HEK293T (cell line): Measurements from ENCODE around the gene NEDD9.

Experiments
- CTCF ChIA-PET: fragments of 350-600 bp; formaldehyde crosslinking; extraction: SDS; loops from one replicate; lab custom pipeline; 2021; ENCODE audit warnings: antibody characterized with exemption, inconsistent platforms; lab: Yijun Ruan, JAX
- POLR2A ChIA-PET: fragments of 350-600 bp; formaldehyde crosslinking; extraction: SDS; loops from one replicate; lab custom pipeline; 2020; ENCODE audit warnings: antibody characterized with exemption, inconsistent platforms; lab: Yijun Ruan, JAX
- DNase-seq: peaks from one replicate; pipeline ENCODE4 v3.0.0; 2012; ENCODE audit warnings: mixed read lengths; ENCODE audit errors: extremely low spot score
- ARNT ChIP-seq: fragments of 450-650 bp; IDR thresholded peaks from 2 replicates; pipeline ENCODE4 v1.6.1; 2017; ENCODE audit warnings: mild to moderate bottlenecking
- BHLHE40 ChIP-seq: fragments of 450-650 bp; IDR thresholded peaks from 2 replicates; pipeline ENCODE4 v1.6.1; 2016; ENCODE audit warnings: mild to moderate bottlenecking, moderate library complexity, borderline replicate concordance
- CTBP1 ChIP-seq: fragments of 450-650 bp; IDR thresholded peaks from 2 replicates; pipeline ENCODE4 v1.6.1; 2016; ENCODE audit warnings: borderline replicate concordance
- ELF4 ChIP-seq: fragments of 450-650 bp; IDR thresholded peaks from 2 replicates; pipeline ENCODE4 v1.6.1; 2017; ENCODE audit warnings: antibody characterized with exemption
- FOXA1 ChIP-seq: fragments of 450-650 bp; IDR thresholded peaks from 2 replicates; pipeline ENCODE4 v1.6.1; 2016; ENCODE audit warnings: mild to moderate bottlenecking
- FOXK2 ChIP-seq: fragments of 450-650 bp; IDR thresholded peaks from 2 replicates; pipeline ENCODE4 v1.6.1; 2016; ENCODE audit warnings: mild to moderate bottlenecking
- FOXM1 ChIP-seq: fragments of 450-650 bp; IDR thresholded peaks from 2 replicates; pipeline ENCODE4 v1.6.1; 2017; ENCODE audit warnings: mild to moderate bottlenecking, borderline replicate concordance
- HDGF ChIP-seq: fragments of 450-650 bp; IDR thresholded peaks from 2 replicates; pipeline ENCODE4 v1.6.1; 2017; ENCODE audit warnings: antibody characterized with exemption, borderline replicate concordance
- L3MBTL2 ChIP-seq: fragments of 450-650 bp; conservative IDR thresholded peaks from 2 replicates; pipeline ENCODE4 v1.6.1; 2016; ENCODE audit warnings: mild to moderate bottlenecking
- LEF1 ChIP-seq: fragments of 450-650 bp; IDR thresholded peaks from 2 replicates; pipeline ENCODE4 v1.6.1; 2017; ENCODE audit warnings: mild to moderate bottlenecking, borderline replicate concordance
- NFRKB ChIP-seq: fragments of 450-650 bp; IDR thresholded peaks from 2 replicates; pipeline ENCODE4 v1.6.1; 2016; ENCODE audit warnings: mild to moderate bottlenecking, moderate library complexity
- SP1 ChIP-seq: fragments of 450-650 bp; IDR thresholded peaks from 2 replicates; pipeline ENCODE4 v1.6.1; 2017
- SUZ12 ChIP-seq: fragments of 450-650 bp; IDR thresholded peaks from 2 replicates; pipeline ENCODE4 v1.6.1; 2016; ENCODE audit warnings: mild to moderate bottlenecking
- TARDBP ChIP-seq: fragments of 450-650 bp; IDR thresholded peaks from 2 replicates; pipeline ENCODE4 v1.6.1; 2016
- ZNF384 ChIP-seq: fragments of 450-650 bp; IDR thresholded peaks from 2 replicates; pipeline ENCODE4 v1.6.1; 2016
- TF ChIP-seq, protein P1 (sequence below): fragments of 450-650 bp; IDR thresholded peaks from 2 replicates; pipeline ENCODE4 v1.6.1; 2016

The NEDD9 gene

DNA sequence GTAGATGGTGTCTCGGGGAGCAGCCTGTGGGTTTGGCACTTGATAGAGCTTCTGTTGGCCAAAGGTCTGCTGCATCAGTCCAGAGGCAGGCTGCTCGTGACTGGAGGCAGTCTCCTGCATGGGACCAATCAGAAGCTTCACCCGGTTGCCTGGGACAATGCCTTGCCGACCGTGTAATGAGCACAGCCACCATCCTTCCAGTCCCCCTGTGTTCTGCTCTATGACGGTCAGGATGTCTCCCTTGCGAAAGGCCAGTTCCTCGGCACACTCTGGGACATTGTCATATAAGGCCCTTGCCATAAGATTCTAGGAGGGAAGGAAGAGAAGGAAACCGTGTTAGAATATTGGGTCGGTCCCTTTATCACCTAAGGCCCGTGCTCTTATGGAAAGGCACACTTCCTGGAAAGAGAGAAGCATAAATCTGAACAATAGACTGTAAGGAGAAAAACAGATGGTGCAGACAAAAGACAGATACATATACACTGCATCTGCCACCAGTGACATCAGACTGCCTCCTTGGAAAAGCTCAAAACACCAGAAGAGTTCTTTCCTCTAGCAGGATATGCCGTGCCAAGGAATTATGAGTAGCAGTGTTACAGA, 18.9 kb downstream of the NEDD9 start:
- CTCF ChIA-PET = no interaction called here
- DNase-seq = no peak
- POLR2A ChIA-PET = no interaction called here
- TF ChIP-seq CTBP1 = no peak
- no peak for TF ChIP-seq ARNT
- TF ChIP-seq, protein P1, sequence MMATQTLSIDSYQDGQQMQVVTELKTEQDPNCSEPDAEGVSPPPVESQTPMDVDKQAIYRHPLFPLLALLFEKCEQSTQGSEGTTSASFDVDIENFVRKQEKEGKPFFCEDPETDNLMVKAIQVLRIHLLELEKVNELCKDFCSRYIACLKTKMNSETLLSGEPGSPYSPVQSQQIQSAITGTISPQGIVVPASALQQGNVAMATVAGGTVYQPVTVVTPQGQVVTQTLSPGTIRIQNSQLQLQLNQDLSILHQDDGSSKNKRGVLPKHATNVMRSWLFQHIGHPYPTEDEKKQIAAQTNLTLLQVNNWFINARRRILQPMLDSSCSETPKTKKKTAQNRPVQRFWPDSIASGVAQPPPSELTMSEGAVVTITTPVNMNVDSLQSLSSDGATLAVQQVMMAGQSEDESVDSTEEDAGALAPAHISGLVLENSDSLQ = no peak
- TF ChIP-seq ZNF384 = no peak
- TF ChIP-seq SP1 = no peak
- TF ChIP-seq L3MBTL2 = no peak
- no peak for TF ChIP-seq ELF4
- no peak for TF ChIP-seq NFRKB
- TF ChIP-seq SUZ12 = no peak

DNA sequence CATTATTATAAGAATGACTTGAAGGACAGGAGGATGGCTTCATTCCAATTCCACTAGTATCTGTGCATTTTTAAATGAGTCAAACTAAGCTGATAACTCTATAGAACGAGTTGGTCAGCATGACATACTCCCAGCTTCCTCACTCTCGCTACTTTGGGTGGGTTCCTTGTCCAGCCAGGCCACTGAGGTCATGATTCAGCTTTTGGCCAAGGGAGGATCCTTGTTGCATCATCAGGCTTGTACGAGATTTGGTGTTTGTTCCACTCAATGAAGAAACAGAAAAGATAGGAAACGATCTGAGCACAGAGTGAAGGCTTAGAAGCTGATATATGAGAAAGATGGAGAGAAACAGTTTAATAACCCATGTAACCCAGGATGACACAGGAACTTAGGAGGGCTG, 19.8 kb downstream of the NEDD9 start:
- TF ChIP-seq SUZ12 (no peak), SP1 (no peak), L3MBTL2 (no peak), BHLHE40 (no peak), FOXM1 (no peak), ZNF384 (no peak), ARNT (no peak), FOXK2 (no peak), FOXA1 (no peak), LEF1 (no peak), ELF4 (no peak), CTBP1 (no peak), TARDBP (no peak), NFRKB (no peak), HDGF (no peak)
- TF ChIP-seq, protein P1 = no peak
- ChIA-PET CTCF (no interaction called here), POLR2A (no interaction called here)
- DNase-seq = no peak

DNA sequence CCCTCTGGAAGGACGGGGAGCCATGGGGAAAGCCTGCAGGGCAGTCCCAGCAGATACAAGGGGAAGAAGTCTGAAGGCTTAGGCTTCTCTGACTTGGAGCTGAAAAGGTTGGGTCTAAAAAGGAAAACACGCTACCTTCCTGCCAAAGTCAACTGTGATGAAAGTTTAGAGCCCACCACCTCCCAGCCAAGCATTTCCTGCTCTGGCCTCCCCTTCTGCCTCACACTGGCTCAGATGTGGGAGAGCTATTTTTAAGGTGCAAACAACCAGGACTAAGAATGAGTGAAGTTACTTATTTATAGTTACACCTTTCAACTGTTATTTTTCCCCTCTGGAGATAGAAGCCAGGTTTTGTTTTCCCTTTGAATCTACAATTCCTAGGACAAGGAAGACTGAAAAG, 21.2 kb downstream of the NEDD9 start:
- TF ChIP-seq ARNT (no peak), FOXA1 (no peak)
- POLR2A ChIA-PET = no interaction called here
- DNase-seq = no peak
- CTCF ChIA-PET = no interaction called here

DNA sequence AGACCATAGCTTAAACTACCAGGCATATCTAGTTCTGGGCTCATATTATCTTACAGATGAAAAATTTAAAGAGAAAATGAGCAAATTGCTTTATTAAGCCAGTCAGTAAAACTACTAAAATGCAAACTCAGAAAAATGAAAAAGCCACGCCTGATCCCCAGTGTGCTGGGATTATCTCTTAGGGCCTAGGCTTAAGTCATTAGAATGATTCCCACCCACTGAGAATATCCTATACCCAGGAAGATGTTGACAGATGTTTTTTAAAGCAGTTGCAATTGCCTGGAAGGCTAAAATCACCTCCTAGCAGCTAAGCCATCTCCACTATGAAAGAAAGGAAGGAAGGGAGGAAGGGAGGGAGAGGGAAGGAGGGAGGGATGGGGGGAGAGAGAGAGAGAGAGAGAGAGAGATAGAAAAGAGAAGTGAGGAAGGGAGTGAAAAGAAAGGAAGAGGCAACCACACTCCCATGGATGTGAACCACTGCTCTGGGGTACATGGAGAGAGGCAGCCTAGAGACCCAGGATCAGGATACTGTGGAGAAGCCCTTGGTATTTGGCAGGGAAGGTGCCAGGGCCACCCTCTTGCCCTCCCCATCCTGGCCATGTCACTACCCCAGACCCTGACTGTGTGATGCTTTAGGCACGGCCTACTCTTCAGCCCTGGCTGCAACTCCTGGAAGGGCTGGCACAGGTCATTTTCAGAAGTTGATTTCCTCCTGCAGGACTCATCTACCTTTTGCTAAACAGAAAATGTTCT, 21.9 kb downstream of the NEDD9 start:
- no peak for TF ChIP-seq ELF4
- no peak for TF ChIP-seq FOXA1
- no peak for TF ChIP-seq L3MBTL2
- no peak for TF ChIP-seq FOXM1
- no peak for TF ChIP-seq NFRKB
- TF ChIP-seq, protein P1 = no peak
- no peak for TF ChIP-seq TARDBP
- TF ChIP-seq ZNF384 = no peak
- TF ChIP-seq BHLHE40 = no peak
- POLR2A ChIA-PET = interaction anchor here (0.7 kb wide), 1 partner anchor 311 kb away, joined by 3 read pairs; no protein-coding TSS in a partner anchor

DNA sequence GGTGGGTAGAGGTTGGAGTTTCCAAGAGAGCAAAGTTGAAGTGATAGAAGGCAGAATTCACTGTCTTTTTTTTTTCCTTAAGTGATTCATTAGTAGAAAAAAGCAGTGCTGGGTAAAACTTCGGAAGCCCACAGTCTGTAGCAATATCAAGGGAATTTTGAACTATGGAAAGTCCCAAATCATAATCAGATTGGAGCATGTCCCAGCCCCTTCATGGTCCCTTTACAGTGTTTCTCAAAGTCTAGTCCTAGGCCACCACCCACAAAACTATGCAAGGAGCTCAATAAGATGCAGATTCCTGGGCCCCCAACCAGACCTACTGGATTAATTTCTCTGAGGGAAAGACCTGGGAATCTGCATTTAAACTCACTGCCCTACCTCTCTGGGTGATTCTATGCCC, 22.6 kb downstream of the NEDD9 start:
- CTCF ChIA-PET = no interaction called here
- POLR2A ChIA-PET = interaction anchor here (0.7 kb wide), 1 partner anchor 312 kb away, joined by 3 read pairs; no protein-coding TSS in a partner anchor
- DNase-seq = no peak
- TF ChIP-seq FOXM1 = no peak
- no peak for TF ChIP-seq SUZ12
- no peak for TF ChIP-seq NFRKB
- TF ChIP-seq BHLHE40 = no peak
- TF ChIP-seq TARDBP = no peak
- no peak for TF ChIP-seq ELF4
- TF ChIP-seq, protein P1 = no peak
- no peak for TF ChIP-seq ZNF384
- TF ChIP-seq FOXA1 = no peak
- TF ChIP-seq HDGF = no peak
- no peak for TF ChIP-seq FOXK2
- no peak for TF ChIP-seq SP1
- no peak for TF ChIP-seq LEF1
- no peak for TF ChIP-seq L3MBTL2
- no peak for TF ChIP-seq ARNT

More for the DNA sequence above, 21.9 kb downstream of the NEDD9 start:
- CTCF ChIA-PET = no interaction called here
- no peak for DNase-seq

DNA sequence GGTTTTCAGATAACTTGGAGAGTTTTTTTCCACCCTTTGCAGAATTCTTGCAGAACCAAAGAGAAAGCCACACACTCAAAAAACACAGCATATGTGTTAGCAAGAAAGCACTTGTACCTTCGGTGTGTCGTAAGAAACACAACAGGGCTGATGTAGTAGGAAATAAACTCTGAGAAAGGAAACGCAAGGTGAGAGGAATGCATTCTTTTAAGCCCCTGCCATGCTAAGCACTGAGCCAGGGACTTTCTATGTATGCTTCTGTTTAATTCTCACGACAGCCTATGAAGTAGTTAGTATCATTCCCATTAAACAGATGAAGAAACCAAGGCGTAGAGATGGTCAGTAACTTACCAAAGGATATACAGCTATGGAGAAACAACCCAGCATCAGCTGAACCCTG, 23.1 kb downstream of the NEDD9 start:
- DNase-seq = no peak
- CTCF ChIA-PET = no interaction called here
- TF ChIP-seq L3MBTL2 (no peak), SP1 (no peak), FOXK2 (no peak), CTBP1 (no peak), NFRKB (no peak), LEF1 (no peak), TARDBP (no peak), FOXM1 (no peak), ZNF384 (no peak), FOXA1 (no peak), HDGF (no peak), ELF4 (no peak), SUZ12 (no peak), ARNT (no peak)
- TF ChIP-seq, protein P1 = no peak
- POLR2A ChIA-PET = no interaction called here
